Muscle of leg (tissue), 11 donors: ENCODE data around the gene RBM33. TPM values are rescaled to one million over a fixed set of nuclear protein-coding genes. Genes with fewer than 3 reads are reported as not detected.

ENCODE experiments used
- DNase-seq: peaks from one replicate; pipeline ENCODE4 v3.0.0; 2013
- H3K27ac ChIP-seq: one replicate; pipeline ENCODE4 v1.5.1; 2013; ENCODE audit warnings: mild to moderate bottlenecking, low read length, control low read depth
- H3K27me3 ChIP-seq: one replicate; pipeline ENCODE4 v1.6.1; 2013; ENCODE audit warnings: low read length; ENCODE audit not compliant: control insufficient read depth, insufficient read depth
- H3K36me3 ChIP-seq: one replicate; pipeline ENCODE4 v1.6.1; 2013; ENCODE audit warnings: low read length; ENCODE audit not compliant: control insufficient read depth, insufficient read depth
- H3K4me1 ChIP-seq: one replicate; pipeline ENCODE4 v1.6.1; 2013; ENCODE audit warnings: low read length; ENCODE audit not compliant: control insufficient read depth, insufficient read depth
- H3K4me3 ChIP-seq: one replicate; pipeline ENCODE4 v1.5.1; 2013; ENCODE audit warnings: low read length, control low read depth
- H3K9me3 ChIP-seq: replicated peaks from 2 replicates; pipeline ENCODE4 v1.6.1; 2013; ENCODE audit warnings: low read depth, low read length; ENCODE audit not compliant: control insufficient read depth
- WGBS: methylation state at CpG from one replicate; pipeline ENCODE4 v1.1.5; 2013; ENCODE audit warnings: missing lambda C conversion rate; ENCODE audit not compliant: insufficient coverage; 5-methylcytosine and 5-hydroxymethylcytosine counted together
- polyA plus RNA-seq, 8 donors: library from polyadenylated mRNA; unstranded; fragments of 120-200 nt; gene quantifications; one replicate each; pipeline versions ENCODE4 v1.2.1 to v1.2.3, GENCODE V29; 2013; ENCODE audit warnings: inconsistent platforms in 1 of 8, low replicate concordance in 1 of 8; ENCODE audit not compliant: insufficient read length in 8 of 8, insufficient read depth in 1 of 8
- total RNA-seq: library from RNA; stranded (reverse); fragments of 120-200 nt; gene quantifications from one replicate; pipeline ENCODE4 v1.2.4, GENCODE V29; 2013

RBM33 gene
- total and polyA plus RNA-seq, 9 donors, result 18.3 to 46.2 (median 25.6) TPM

DNA sequence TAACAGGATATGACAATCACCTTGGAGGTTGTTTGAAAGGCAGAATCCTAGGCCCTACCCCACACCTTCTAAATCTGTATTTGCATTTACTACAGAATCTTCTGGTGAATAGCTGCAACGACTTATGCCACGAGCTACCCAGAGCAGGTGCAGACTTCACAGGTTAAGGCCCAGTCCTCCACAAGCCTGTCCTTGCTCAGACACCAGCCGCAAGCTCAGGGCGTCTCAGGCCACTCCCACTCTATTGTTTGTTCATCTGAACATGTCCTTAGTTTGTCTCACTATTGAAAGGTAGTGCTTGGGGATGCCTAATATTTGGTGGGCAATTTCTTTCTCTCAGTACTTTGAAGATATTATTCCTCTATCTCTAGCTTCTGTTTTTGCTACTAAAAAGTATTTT, 18.9 kb upstream of the RBM33 start:
- H3K27ac ChIP-seq, result no peak overlapping the region
- no peaks in the 10 kb centered on the region for H3K4me1 ChIP-seq
- H3K27me3 ChIP-seq, result no peaks in the 10 kb centered on the region
- 60% methylated on average over 2 of the region's 4 CpGs for WGBS
- H3K4me3 ChIP-seq, result no peak overlapping the region
- peaks cover 16% of the 10 kb centered on the region for H3K9me3 ChIP-seq
- no peaks in the 10 kb centered on the region for H3K36me3 ChIP-seq
- no peak for DNase-seq

DNA sequence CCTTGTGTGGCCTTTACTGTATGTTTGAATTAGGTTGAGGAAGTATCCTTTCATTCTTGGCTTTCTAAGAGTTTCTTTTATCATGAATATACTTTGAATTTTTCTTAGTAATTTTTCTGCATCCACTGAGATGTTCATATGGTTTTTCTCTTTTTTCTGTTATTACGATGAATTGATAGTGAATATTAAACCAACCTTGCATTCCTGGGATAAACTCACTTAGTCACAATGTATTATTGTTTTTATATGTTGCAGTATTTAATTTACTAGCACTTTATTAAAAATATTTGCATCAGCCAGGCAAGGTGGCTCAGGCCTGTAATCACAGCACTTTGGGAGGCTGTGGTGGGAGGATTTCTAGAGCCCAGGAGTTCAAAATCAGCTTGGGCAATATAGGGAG, 15.3 kb upstream of the RBM33 start:
- no CpG with 5 or more reads among the region's 1 CpG for WGBS
- H3K9me3 ChIP-seq, result peaks cover 23% of the 10 kb centered on the region

DNA sequence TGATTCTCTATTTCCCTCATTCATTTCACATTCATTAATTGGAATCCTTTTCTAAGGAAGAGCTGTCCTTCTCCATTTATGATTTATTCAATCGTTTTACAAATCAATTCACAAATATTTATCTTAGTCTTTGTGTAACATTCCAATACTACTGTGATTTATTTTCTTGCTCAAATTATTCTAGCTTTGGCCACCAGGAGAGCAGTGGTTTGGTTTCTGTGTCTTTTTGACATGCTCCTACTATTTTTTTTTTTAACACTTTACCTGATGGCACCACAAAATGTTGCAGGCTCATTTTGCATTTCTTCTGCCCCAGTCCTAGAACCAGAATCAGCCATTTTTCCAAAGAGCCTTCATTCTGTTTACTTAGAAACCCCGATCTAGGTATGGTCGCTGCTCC, 13.3 kb upstream of the RBM33 start:
- no peak overlapping the region for H3K4me3 ChIP-seq
- no peak overlapping the region for H3K27ac ChIP-seq
- no peaks in the 10 kb centered on the region for H3K36me3 ChIP-seq
- no peaks in the 10 kb centered on the region for H3K4me1 ChIP-seq
- DNase-seq, result no peak
- H3K9me3 ChIP-seq, result peaks cover 35% of the 10 kb centered on the region
- no CpG with 5 or more reads among the region's 3 CpGs for WGBS
- H3K27me3 ChIP-seq, result no peaks in the 10 kb centered on the region

More for the DNA sequence above, 15.3 kb upstream of the RBM33 start:
- Histone ChIP-seq H3K27me3 (no peaks in the 10 kb centered on the region), H3K27ac (no peak overlapping the region), H3K4me3 (no peak overlapping the region), H3K4me1 (no peaks in the 10 kb centered on the region), H3K36me3 (no peaks in the 10 kb centered on the region)
- no peak for DNase-seq

DNA sequence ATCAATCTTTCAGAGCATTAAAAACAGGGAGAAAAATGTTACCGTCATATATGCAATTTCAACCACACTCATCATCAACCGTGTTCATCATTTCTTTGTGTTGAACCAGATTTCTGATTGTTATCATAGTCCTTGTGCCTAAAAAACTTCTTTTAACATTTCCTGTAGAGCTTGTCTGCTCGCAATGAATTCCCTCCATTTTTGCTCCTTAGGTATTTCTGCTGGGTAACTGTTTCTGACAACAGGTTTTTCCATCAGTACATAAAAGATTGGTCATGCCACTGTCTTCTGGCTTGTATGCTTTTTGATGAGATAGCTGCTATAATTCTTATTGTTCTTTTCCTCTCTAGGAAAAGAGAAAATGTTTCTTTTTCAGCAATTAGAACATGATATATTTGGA, 8.6 kb upstream of the RBM33 start:
- Histone ChIP-seq H3K27ac (no peak overlapping the region), H3K9me3 (peaks cover 47% of the 10 kb centered on the region), H3K4me1 (no peaks in the 10 kb centered on the region), H3K27me3 (no peaks in the 10 kb centered on the region), H3K36me3 (peaks cover 7% of the 10 kb centered on the region), H3K4me3 (no peak overlapping the region)
- no peak for DNase-seq
- 100% methylated on average over 1 of the region's 3 CpGs for WGBS

DNA sequence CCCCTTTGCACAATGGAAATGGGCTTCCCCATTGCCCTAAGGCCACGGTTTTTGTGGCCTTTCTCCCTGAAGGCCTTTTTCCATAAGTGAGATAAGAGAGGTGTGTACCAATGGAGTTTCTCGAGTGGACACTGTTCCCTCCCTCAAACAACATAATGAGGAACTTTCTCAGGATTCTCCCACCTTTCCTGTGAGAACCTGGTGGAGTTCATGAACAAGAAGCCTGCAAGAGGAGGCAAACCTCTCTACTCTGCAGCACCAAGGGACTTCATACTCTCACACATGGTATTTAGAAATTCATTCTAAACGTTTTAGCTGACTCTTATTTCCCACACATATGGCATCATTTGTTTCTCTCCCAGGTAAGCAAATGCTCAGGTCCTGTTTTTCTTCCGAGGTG, 7.3 kb upstream of the RBM33 start:
- no peak for DNase-seq
- Histone ChIP-seq H3K9me3 (peaks cover 47% of the 10 kb centered on the region), H3K4me3 (no peak overlapping the region), H3K27me3 (no peaks in the 10 kb centered on the region), H3K4me1 (no peaks in the 10 kb centered on the region), H3K36me3 (peaks cover 10% of the 10 kb centered on the region), H3K27ac (no peak overlapping the region)
- WGBS, result 20% methylated on average over 1 of the region's 4 CpGs

DNA sequence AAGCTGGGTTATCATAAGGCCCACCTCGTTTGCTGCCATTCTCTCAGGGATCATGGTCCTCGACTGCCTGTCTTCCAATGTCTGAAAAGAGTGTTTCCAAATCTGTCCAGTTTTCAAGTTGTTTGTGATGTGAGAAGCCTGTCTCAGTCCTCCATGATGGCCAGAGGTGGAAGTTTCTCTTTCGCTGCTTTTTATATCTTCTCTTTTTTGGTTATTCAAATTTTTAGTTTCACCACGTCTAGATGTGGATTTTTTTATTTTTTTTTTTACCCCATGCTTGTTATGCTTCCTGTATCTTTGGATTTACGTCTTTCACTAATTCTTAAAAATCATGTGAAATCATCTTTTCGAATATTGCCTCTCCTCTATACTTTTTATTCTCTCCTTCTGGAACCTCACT, 6.1 kb upstream of the RBM33 start:
- DNase-seq, result no peak
- Histone ChIP-seq H3K36me3 (peaks cover 10% of the 10 kb centered on the region), H3K4me3 (no peak overlapping the region), H3K27ac (no peak overlapping the region), H3K27me3 (no peaks in the 10 kb centered on the region), H3K4me1 (peaks cover 2% of the 10 kb centered on the region), H3K9me3 (peaks cover 42% of the 10 kb centered on the region)
- 93% methylated on average over 2 of the region's 6 CpGs for WGBS

DNA sequence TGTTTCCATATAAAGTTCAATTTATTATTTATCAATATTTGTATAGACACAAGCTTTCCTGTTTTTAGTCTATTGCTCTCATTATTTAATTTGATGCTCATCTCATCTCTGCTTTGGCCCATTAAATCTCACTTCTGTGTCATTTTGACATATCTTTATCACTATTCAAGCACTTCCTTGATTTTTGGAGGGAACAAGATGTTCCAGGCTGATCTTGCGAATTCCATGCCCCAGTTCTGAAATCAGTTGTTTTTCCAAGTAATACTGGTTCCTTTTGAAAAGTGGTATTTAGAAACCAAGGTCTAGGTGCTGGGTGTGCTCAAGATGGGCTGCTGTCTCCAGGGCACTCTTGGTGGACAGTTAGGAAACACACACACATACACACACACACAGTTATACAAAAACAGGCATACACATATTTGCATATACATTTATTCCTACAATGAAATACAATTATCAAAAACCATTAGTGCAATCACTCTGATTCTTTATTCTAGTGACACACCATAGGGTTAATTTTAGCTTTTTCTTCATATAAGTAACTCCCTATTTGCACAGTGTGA, 4.4 kb upstream of the RBM33 start:
- 100% methylated on average over 1 of the region's 1 CpG for WGBS
- Histone ChIP-seq H3K36me3 (peaks cover 10% of the 10 kb centered on the region), H3K9me3 (peaks cover 33% of the 10 kb centered on the region), H3K4me1 (peaks cover 6% of the 10 kb centered on the region), H3K4me3 (no peak overlapping the region), H3K27ac (no peak overlapping the region), H3K27me3 (no peaks in the 10 kb centered on the region)
- DNase-seq, result no peak

DNA sequence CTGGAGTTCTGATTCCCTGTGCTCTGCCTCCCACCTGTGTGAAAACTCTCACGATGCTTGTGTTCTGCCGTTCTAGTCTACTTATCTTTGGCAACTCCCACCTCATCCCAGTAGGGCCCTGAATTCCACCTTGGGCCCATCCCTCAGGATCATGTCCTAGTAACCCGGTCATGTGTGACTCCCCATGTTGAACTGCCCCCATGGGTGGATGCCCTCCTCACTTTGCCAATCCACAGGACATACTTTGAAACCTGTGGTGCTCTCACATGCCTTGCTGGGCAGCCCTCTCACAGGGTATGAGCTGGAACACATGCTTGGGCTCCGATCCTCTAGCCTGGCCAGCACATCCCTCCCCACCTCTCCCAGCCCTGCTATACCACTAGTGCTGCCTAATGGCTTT, 3.8 kb upstream of the RBM33 start:
- no peak overlapping the region for H3K27ac ChIP-seq
- no peaks in the 10 kb centered on the region for H3K27me3 ChIP-seq
- peaks cover 33% of the 10 kb centered on the region for H3K9me3 ChIP-seq
- H3K4me1 ChIP-seq, result peaks cover 6% of the 10 kb centered on the region
- H3K4me3 ChIP-seq, result no peak overlapping the region
- no peak for DNase-seq
- H3K36me3 ChIP-seq, result peaks cover 10% of the 10 kb centered on the region
- 96% methylated on average over 4 of the region's 4 CpGs for WGBS

DNA sequence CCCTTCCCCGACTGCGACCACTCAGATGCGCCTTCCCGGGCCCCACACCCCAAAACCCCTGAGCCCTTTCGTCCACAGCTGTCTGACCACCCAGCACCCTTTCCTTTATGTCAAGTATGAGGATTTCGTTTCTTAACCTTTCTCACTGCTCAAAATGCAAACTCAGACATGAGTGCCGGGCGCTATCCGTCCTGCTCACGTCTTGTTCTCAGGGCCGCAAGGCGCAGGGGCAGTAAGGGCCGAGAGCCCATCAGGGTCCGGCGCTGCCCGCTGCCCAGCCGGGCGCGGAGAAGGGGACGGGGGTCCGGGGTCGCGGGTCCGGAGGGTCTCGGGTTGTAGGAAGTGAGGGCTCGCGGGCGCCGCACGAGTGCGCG, 670 bp upstream of the RBM33 start:
- Histone ChIP-seq H3K9me3 (peaks cover 20% of the 10 kb centered on the region), H3K27me3 (no peaks in the 10 kb centered on the region), H3K36me3 (peaks cover 13% of the 10 kb centered on the region), H3K4me3 (peak overlapping the region; percentile 67), H3K4me1 (peaks cover 6% of the 10 kb centered on the region), H3K27ac (peak overlapping the region; percentile 94)
- WGBS, result 0% methylated on average over 32 of the region's 32 CpGs
- no peak for DNase-seq

DNA sequence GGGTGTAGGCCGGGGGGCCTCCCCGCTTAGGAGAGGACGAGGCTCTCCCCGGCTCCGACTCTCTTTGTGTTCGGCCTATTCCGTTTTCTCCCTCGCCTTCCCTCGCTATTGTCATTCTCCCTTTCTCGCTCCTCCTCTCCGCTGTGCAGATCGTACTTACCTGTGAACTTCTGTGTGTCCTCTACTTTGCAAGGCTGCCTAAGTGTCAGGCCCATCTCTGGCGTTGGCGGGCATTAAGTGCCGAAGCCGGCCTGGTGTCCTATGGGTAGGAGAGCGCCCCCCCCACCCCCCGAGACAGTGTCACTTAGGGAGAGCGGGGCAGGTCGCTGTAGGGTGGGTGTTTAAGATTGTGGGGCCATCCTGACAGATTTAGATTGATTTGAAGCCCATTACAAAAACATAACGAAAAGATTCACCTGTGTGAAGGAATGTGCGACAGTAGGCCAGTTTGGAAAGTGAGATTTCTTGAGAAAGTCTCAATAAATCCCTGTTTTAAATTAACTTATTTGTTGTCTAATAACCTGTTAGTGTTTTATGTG, 579 bp downstream of the RBM33 start:
- 0% methylated on average over 11 of the region's 22 CpGs for WGBS
- no peaks in the 10 kb centered on the region for H3K27me3 ChIP-seq
- peak overlapping the region; percentile 94 for H3K27ac ChIP-seq
- H3K4me3 ChIP-seq, result peak overlapping the region; percentile 67
- peaks cover 26% of the 10 kb centered on the region for H3K9me3 ChIP-seq
- peaks cover 13% of the 10 kb centered on the region for H3K36me3 ChIP-seq
- DNase-seq, result peak; percentile 59
- peaks cover 6% of the 10 kb centered on the region for H3K4me1 ChIP-seq

DNA sequence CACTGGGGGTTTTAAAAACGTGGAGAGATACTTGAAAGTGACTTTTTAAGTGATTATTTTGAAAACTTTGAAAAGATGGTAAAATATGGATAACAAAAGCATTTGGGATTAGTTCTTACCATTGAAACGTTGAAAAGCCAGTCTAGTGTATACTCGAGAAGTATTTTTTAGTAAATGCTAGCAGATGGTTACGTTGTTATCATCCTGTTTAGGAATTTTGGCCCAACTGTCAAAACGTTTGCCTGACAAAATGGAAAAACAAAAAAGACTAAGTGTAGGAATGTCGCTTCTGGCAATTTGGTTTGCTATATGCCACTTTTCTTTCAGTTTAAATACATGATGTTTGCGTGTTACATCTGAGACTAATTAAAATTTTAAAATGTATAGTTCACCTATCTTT, 1.2 kb downstream of the RBM33 start:
- H3K27ac ChIP-seq, result no peak overlapping the region
- DNase-seq, result peak; percentile 25
- H3K36me3 ChIP-seq, result peaks cover 8% of the 10 kb centered on the region

More for the DNA sequence above, 1.2 kb downstream of the RBM33 start:
- Histone ChIP-seq H3K4me1 (peaks cover 6% of the 10 kb centered on the region), H3K4me3 (peak overlapping the region; percentile 67), H3K27me3 (no peaks in the 10 kb centered on the region), H3K9me3 (peaks cover 24% of the 10 kb centered on the region)
- 0% methylated on average over 2 of the region's 7 CpGs for WGBS
